SU-DHL-6 (cell line): ENCODE measurements around the gene GRIFIN.

ENCODE experiments used
- EZH2phosphoT487 ChIP-seq: fragments of 200-600 bp; sonication (generic), shearing (Covaris generic); conservative IDR thresholded peaks from 2 replicates; pipeline ENCODE4 v1.6.1; 2018; ENCODE audit warnings: mild to moderate bottlenecking, antibody characterized with exemption, low read length, moderate library complexity, mixed read lengths
- TF ChIP-seq, protein P1 (sequence below): fragments of 200-600 bp; sonication (generic); IDR thresholded peaks from one replicate; pipeline ENCODE4 v1.5.1; 2017; ENCODE audit warnings: antibody characterized with exemption, mild to moderate bottlenecking, low read length, moderate library complexity; ENCODE audit not compliant: insufficient read depth, poor library complexity, severe bottlenecking

DNA sequence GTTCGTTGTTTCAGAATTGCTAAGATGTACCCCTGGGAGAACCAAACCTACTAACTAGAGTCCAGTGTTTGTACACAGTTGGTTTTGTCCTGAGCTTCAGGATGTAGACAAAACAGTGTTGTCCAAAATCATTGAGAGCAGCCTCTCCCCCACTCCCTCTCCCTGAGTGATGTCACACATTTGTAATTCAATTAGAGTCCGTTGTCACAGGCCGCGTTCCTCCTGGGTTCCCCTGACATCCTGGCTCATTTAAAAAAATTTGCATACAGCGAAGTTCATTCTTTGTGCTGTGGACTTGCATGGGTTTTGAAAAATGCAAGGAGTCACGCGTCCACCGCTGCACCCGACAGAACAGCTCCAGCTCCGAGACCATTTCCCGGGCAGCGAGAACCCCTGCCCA, 10.3 kb downstream of the GRIFIN start:
- TF ChIP-seq, protein P1, sequence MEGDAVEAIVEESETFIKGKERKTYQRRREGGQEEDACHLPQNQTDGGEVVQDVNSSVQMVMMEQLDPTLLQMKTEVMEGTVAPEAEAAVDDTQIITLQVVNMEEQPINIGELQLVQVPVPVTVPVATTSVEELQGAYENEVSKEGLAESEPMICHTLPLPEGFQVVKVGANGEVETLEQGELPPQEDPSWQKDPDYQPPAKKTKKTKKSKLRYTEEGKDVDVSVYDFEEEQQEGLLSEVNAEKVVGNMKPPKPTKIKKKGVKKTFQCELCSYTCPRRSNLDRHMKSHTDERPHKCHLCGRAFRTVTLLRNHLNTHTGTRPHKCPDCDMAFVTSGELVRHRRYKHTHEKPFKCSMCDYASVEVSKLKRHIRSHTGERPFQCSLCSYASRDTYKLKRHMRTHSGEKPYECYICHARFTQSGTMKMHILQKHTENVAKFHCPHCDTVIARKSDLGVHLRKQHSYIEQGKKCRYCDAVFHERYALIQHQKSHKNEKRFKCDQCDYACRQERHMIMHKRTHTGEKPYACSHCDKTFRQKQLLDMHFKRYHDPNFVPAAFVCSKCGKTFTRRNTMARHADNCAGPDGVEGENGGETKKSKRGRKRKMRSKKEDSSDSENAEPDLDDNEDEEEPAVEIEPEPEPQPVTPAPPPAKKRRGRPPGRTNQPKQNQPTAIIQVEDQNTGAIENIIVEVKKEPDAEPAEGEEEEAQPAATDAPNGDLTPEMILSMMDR = no peak
- TF ChIP-seq EZH2phosphoT487 = no peak
